Skin epidermis (tissue), 12 donors: ENCODE measurements around the gene BRD4.

Experiments
- H3K27ac ChIP-seq, 21 experiments: fragments of 200-600 bp; sonication (generic) in 11 of 21; one replicate each; pipeline ENCODE4 v1.5.0; 2020; ENCODE audit warnings: mild to moderate bottlenecking in 3 of 21, inconsistent platforms in 2 of 21, moderate library complexity in 2 of 21
- H3K4me3 ChIP-seq, 7 experiments: fragments of 200-600 bp; sonication (generic) in 2 of 7; one replicate each; pipeline ENCODE4 v1.5.0; 2020; ENCODE audit warnings: inconsistent platforms in 2 of 7, mild to moderate bottlenecking in 2 of 7, moderate library complexity in 1 of 7

BRD4 gene

DNA sequence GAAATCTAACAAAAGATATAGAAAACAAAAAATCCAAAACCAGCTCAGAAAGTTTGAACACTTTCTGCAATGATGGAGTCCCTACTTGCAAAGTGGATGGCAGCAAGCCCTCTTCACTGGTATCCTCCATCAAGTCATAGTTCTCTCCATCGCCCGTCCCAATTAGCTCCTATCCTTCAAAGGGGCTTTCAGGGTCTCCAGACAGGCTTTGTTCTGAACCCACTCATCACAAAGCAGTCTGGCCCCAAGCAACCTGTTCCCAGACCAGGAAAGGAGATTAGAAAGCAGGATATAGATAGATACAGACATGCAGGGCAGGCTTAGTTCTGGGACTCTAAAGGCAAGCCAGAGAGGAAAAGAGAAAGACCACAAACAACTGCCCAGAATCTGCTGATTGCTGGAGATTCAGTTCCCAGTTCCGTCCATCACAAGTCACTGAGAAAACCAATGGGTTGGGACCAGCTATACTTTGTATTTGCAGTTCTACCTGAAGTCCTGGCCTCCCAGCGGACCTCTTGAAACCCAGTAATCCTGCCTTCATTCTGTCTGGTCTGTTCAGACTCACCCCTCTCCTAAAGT lies 52.9 kb downstream of the BRD4 start:
- H3K27ac ChIP-seq = peak overlapping the region in 11 of 21 experiments; percentile 10 to 76 (median 57)
- no peak overlapping the region for H3K4me3 ChIP-seq

DNA sequence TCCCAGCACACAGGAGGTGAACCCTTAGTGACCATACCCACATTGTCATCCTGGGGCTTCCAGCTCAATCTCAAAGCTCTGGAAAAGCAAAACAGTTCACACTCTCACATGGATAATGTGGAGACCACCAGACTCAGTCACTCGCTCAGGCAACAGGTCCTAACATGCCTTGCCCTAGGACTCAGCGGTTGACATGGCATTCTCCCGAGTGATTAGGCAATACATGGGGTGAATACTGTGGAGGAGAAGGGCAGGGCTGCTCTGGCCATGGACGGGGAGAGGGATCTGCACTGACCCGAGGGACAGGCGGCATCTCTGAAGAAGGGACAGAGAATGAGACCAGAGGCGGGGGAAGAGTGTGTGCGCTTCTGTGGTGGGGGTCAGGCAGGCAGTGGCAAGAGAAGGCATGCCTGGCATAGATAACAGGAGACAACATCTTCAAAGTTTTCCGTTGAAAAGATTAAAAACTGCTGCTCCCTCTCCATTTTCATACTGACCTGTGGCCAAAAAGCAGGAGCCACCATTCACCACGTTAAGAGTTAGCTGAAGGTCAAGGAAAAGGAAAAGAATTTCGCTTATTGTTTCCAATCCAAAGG lies 55.6 kb downstream of the BRD4 start:
- Histone ChIP-seq H3K4me3 (no peak overlapping the region), H3K27ac (peak overlapping the region in 11 of 21 experiments; percentile 2 to 71 (median 32))

GRCh38 chr19:15274477-15274876 lies 57.9 kb downstream of the BRD4 start:
- H3K27ac ChIP-seq = peak overlapping the region in 2 of 21 experiments; percentile 1 to 71
- no peak overlapping the region for H3K4me3 ChIP-seq

GRCh38 chr19:15269806-15270205 lies 62.5 kb downstream of the BRD4 start:
- Histone ChIP-seq H3K4me3 (no peak overlapping the region), H3K27ac (peak overlapping the region in 1 of 21 experiments; percentile 20)

- H3K27ac ChIP-seq = peak overlapping the region in 2 of 21 experiments; percentile 34 to 44
- H3K4me3 ChIP-seq = no peak overlapping the region
These were observed 63.4 kb downstream of the BRD4 start for GRCh38 chr19:15268928-15269253.

GRCh38 chr19:15268192-15268927 lies 64.0 kb downstream of the BRD4 start:
- peak overlapping the region in 3 of 21 experiments; percentile 0 to 44 (median 34) for H3K27ac ChIP-seq

DNA sequence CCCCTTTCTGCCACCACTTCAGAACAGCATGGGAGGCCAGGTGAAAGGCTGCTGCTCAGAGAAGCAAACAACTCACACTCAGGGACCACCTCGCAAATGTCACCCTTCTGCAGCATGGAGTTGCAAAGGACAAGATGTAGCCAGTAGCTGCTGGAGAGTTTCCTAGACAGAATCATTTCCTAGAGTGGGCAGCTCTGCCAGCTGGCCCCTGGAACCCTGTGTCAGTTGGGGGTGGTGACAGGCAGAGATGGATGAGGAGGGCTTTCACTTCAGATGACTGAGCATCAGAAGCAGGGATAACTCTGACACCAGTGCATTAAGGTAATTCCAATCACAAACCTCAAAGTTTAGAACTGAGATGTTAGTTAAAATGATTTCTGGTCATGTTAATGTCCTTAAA lies 65.7 kb downstream of the BRD4 start:
- Histone ChIP-seq H3K27ac (peak overlapping the region in 11 of 21 experiments; percentile 1 to 90 (median 61)), H3K4me3 (no peak overlapping the region)

More at GRCh38 chr19:15268192-15268927, 64.0 kb downstream of the BRD4 start:
- no peak overlapping the region for H3K4me3 ChIP-seq

DNA sequence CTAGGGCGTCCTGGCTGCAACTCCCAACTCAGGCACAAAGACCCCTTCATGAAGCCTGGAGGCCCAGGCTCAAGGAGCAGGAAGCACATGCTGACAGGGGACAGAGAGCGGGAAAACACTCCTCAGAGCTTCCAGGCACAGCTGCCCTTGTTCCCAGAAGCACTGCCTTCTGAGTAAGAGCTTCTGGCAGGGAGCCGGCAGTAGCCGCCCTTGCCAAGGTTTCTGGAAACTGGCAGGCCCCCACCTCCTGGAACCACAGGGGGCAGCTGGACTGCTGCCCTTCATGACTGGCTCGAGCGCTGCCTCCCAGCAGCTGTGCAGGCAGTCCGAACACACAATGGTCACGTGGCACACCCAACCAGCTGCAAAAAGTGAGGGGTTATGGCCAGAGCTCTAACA lies 66.5 kb downstream of the BRD4 start:
- no peak overlapping the region for H3K4me3 ChIP-seq
- peak overlapping the region in 19 of 21 experiments; percentile 34 to 91 (median 77) for H3K27ac ChIP-seq

- Histone ChIP-seq H3K27ac (peak overlapping the region in 19 of 21 experiments; percentile 34 to 91 (median 77)), H3K4me3 (no peak overlapping the region)
These were observed 67.0 kb downstream of the BRD4 start for GRCh38 chr19:15265214-15265849.

DNA sequence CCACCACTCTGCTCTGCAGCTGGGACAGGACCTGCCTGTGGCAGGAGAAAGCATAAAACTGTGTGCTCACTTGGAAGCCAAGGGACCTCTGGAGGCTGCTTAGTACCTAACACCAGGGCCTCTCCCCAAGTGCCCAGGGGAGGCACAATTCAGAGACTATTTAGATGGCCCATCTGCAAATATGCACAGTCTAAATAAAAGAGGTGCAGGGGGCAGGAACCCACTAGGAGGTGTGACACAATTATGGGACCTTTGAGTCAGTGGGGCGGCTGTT lies 67.5 kb downstream of the BRD4 start:
- no peak overlapping the region for H3K4me3 ChIP-seq
- peak overlapping the region in 18 of 21 experiments; percentile 34 to 91 (median 79) for H3K27ac ChIP-seq

DNA sequence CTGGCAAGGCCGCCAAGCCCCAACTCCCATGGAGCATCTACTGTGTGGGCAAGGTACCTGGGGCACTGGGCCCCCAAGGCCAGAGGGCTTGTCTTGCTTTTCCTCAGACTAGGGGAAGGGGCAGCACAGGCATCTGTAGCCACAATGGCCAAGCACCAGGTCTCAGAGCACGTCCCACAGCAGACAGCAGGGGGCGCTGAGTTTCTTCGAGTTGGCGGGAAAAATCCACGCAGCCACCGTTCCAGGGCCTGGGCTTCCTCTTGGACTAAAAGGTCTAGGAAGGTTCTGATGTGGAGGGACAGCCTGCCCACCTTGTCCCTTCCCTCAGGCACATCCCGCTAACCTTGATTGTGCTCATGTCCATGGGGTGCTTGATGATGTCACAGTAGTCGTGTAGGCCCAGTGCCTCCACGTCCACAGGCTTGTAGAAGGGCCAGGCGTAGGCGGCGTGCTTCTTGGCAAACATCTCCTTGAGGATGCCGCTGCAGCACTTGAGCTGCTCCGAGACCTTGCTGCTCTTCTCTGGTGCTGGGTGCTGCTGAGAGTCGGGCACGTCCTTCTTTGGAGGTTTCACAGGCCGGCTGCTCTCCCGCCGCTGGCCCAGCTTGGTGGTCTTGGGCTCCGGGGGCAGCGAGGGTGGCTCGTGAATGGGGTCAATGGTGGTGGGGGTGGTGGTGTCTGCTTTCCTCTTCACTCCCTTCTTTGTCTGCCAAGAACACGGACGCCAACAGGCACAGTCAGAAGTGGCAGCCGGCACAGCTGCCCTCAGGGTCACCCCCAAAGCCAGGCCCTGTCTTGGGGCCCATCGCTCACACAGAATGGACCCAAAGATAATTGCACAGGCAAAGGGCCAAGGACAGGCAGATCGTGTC lies 68.0 kb downstream of the BRD4 start:
- H3K4me3 ChIP-seq = no peak overlapping the region

DNA sequence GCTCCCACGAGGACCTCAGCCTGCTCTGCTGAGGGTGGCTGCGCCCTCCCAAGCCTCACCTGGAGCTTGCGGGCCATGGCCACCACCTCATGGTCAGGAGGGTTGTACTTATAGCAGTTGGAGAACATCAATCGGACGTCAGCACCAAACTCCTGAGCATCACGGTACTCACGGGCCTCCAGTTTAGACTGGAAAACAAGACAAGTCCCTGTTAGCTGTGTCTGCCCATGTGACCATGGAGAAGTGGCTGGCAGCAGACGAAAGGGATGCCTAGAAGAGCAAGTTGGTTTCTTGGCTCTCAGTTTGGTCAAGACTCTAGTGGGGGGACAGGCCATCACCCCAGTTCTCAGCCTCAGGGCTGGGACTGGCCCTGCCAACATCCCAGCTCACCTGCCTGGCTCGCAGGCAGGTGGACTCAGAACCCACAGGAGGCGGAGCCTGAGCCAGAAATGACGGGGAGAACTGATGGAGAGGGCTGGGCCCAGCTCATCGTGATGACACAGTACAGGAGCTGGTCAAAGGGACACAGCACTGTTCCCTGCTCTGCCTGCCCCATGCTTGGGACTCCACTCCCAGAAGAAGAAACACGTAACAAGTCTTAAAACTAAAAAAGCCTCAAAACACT lies 68.9 kb downstream of the BRD4 start:
- Histone ChIP-seq H3K27ac (peak overlapping the region in 10 of 21 experiments; percentile 47 to 91 (median 80)), H3K4me3 (no peak overlapping the region)

More for the DNA sequence above, 68.0 kb downstream of the BRD4 start:
- H3K27ac ChIP-seq = peak overlapping the region in 15 of 21 experiments; percentile 2 to 91 (median 83)

- peak overlapping the region in 1 of 21 experiments; percentile 59 for H3K27ac ChIP-seq
- no peak overlapping the region for H3K4me3 ChIP-seq
These were observed 70.3 kb downstream of the BRD4 start for GRCh38 chr19:15262011-15262410.

DNA sequence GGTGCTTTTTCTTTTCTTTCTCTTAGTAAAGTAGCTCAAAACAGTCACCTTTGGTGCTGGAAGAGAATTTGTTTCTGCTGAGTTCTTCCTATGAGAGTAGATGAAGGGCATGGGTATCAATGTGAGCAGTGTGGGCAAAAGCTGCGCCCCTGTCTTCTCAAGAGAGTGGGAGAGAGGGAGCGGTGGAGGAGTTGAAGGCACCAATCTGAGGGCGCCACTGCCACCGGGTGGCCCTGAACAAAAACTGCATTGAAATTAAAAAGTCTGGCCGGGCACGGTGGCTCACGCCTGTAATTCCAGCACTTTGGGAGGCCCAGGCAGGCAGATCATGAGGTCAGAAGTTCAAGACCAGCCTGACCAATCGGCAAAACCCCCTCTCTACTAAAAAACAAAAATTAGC lies 71.4 kb downstream of the BRD4 start:
- peak overlapping the region in 1 of 21 experiments; percentile 25 for H3K27ac ChIP-seq
- H3K4me3 ChIP-seq = no peak overlapping the region

GRCh38 chr19:15259907-15260306 lies 72.4 kb downstream of the BRD4 start:
- H3K4me3 ChIP-seq = no peak overlapping the region
- peak overlapping the region in 4 of 21 experiments; percentile 8 to 25 (median 17) for H3K27ac ChIP-seq

GRCh38 chr19:15257782-15258181 lies 74.6 kb downstream of the BRD4 start:
- peak overlapping the region in 1 of 21 experiments; percentile 20 for H3K27ac ChIP-seq
- H3K4me3 ChIP-seq = no peak overlapping the region

- peak overlapping the region in 3 of 21 experiments; percentile 2 to 20 (median 16) for H3K27ac ChIP-seq
- no peak overlapping the region for H3K4me3 ChIP-seq
These were observed 75.5 kb downstream of the BRD4 start for GRCh38 chr19:15256708-15257331.

DNA sequence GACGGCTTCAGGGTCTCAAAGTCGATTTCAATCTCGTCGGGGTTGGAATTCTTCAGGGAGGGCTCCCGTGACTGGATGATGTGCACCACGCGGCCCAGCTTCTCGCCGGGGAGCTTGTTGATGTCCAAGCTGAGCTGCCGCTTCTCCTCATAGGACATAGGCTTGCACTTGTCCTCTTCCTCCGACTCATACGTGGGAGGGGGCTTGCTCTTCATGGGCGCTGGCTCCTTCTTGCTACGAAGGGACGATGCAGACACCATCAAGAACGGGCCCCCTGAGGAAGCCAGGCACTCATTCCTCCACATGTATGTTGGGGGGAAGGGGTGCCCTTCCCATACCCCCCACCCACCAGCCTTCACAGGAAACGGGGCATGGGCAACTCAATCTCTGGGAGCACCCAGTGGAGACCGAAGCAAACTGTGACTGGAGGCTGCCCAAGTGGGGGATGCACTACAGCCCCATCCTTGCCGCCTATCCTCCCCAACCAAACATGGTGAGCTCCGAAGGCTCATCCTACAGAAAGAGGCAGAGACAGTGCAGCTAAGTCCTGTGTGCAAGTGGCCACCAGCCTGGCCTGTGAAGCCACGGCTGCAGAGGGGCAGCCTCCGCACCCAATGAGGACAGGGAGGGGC lies 76.9 kb downstream of the BRD4 start:
- Histone ChIP-seq H3K4me3 (no peak overlapping the region), H3K27ac (peak overlapping the region in 1 of 21 experiments; percentile 10)
